ENCODE measurements around the gene ABCC4.

The ABCC4 gene

DNA sequence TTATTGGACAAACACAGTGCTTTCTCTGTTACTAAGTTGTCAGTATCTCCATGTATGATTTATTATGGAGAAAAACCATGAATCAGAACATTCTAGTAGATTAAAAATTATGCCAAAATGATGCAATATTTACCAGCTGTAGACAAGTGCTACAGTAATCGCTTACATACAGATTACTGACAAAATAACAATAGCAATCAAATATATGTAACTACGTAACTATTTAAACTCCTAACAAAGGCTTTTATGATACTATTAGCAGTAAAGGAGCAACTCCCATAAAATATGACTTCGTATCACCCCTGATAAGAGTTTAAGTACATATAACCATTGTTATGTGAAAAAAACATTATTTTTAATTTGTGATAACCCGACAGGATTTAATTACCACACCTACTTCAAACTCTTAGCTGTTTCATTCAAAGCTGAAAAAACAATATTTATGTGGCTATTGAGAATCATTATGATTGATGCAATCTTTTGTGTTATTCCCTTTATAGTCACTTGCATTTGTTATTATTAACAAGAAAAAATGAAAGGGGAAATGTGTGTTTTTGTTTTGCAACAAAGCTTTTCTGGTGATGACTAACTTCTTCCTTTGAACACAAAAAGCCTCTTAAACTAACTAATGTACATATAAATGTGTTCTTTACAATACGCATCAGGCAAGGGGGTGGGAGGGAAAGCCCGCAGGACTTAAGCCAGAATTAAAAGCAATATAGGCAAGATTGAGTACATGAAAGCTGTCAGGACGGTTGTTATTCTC, 147.4 kb downstream of the ABCC4 start:
- ChIA-PET CTCF (interaction anchor here (0.6 to 4.2 kb wide), 11 partner anchors 13 to 533 kb away, joined by 3 to 46 read pairs (median 3); no protein-coding TSS in a partner anchor), POLR2A (no interaction called here)
- H3K27me3 ChIP-seq (replicated peaks in 2 of 5; ENCODE audit: control insufficient read depth in 4 of 5, insufficient read depth in 5 of 5, low read length in 4 of 5), result no peaks in the 10 kb centered on the region
- 83% methylated on average over 1 of the region's 7 CpGs for WGBS (ENCODE audit: insufficient coverage)
- H3K4me1 ChIP-seq (ENCODE audit: control extremely low read depth in 1 of 4, control insufficient read depth in 4 of 4, insufficient read depth in 4 of 4, low read length in 3 of 4), result no peaks in the 10 kb centered on the region
- no peaks in the 10 kb centered on the region for H3K36me3 ChIP-seq (ENCODE audit: control insufficient read depth in 4 of 4, insufficient read depth in 4 of 4, low read length in 3 of 4)
- H3K9me3 ChIP-seq (ENCODE audit: control extremely low read depth in 1 of 5, control insufficient read depth in 4 of 5, insufficient read depth in 2 of 5, low read depth in 1 of 5, low read length in 4 of 5), result no peaks in the 10 kb centered on the region
- H3K4me3 ChIP-seq (ENCODE audit: control insufficient read depth in 1 of 7, extremely low read depth in 1 of 7, insufficient read depth in 4 of 7, low read depth in 2 of 7, low read length in 6 of 7), result no peak overlapping the region
- peak in 1 of 3 donors; percentile 8 for DNase-seq
- H3K27ac ChIP-seq (ENCODE audit: insufficient read depth in 1 of 2, low read depth in 1 of 2, low read length in 2 of 2, poor library complexity in 1 of 2, severe bottlenecking in 2 of 2), result no peak overlapping the region

DNA sequence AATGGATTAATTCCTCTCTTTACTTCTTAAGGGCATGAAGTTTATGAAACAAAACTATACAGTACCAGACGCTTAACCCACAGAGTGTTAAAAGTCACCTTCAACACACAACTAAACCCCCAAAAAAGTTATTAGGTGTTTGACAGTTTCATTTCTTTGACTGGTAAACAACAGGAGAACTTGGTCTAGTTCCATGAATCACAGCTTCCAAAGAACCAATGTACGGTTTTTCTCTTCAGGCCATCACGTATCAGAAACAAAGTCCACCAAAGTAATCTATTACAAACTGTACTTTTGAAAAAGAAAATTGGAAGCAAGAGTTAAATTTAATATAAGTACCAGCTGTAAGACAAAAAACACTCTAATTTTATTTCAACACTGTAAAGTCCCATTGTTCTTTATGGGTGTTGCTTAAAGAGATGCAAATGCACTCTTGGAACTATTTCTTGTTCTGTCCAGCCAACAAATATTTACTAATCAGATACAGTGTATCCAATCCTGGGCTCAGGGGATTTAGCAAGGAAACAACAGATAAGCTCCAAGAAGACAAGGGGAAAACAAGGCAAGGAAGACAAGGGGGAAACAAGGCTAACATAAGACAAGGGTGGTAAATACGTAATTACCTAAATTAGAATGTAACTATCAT, 149.2 kb downstream of the ABCC4 start:
- no peaks in the 10 kb centered on the region for H3K27me3 ChIP-seq (replicated peaks in 2 of 5; ENCODE audit: control insufficient read depth in 4 of 5, insufficient read depth in 5 of 5, low read length in 4 of 5)
- no peaks in the 10 kb centered on the region for H3K9me3 ChIP-seq (ENCODE audit: control extremely low read depth in 1 of 5, control insufficient read depth in 4 of 5, insufficient read depth in 2 of 5, low read depth in 1 of 5, low read length in 4 of 5)
- peaks cover 0 to 4% (median 0%) of the 10 kb centered on the region in 4 experiments for H3K4me1 ChIP-seq (ENCODE audit: control extremely low read depth in 1 of 4, control insufficient read depth in 4 of 4, insufficient read depth in 4 of 4, low read length in 3 of 4)
- no peak overlapping the region for H3K4me3 ChIP-seq (ENCODE audit: control insufficient read depth in 1 of 7, extremely low read depth in 1 of 7, insufficient read depth in 4 of 7, low read depth in 2 of 7, low read length in 6 of 7)
- H3K27ac ChIP-seq (ENCODE audit: insufficient read depth in 1 of 2, low read depth in 1 of 2, low read length in 2 of 2, poor library complexity in 1 of 2, severe bottlenecking in 2 of 2), result no peak overlapping the region
- no peaks in the 10 kb centered on the region for H3K36me3 ChIP-seq (ENCODE audit: control insufficient read depth in 4 of 4, insufficient read depth in 4 of 4, low read length in 3 of 4)
- ChIA-PET CTCF (interaction anchor here (1.1 to 2.5 kb wide), 4 partner anchors 13 to 531 kb away, joined by 3 to 8 read pairs (median 4); no protein-coding TSS in a partner anchor), POLR2A (no interaction called here)
- no peak for DNase-seq
- WGBS (ENCODE audit: insufficient coverage), result no CpG with 5 or more reads among the region's 4 CpGs

DNA sequence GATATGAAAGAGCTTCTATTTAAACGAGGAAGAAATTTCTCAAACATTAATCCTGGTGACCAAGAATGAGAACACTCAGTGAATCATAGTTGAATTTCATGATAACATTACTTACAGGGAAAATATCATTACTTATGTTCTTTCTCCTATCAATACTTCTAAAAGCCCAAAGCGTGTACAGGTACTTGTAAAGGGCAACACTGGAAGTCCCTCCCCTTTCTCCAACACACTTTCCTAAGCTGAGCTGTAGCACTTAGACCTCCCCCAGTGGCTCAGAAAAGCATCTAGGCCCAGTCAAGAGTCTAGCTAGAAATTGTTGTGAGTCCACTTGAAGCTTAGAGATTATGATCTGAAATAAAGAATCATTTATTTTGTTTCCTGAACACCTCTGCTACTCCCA, 150.7 kb downstream of the ABCC4 start:
- H3K9me3 ChIP-seq (ENCODE audit: control extremely low read depth in 1 of 5, control insufficient read depth in 4 of 5, insufficient read depth in 2 of 5, low read depth in 1 of 5, low read length in 4 of 5), result peaks cover 0 to 1% (median 0%) of the 10 kb centered on the region in 5 experiments
- POLR2A ChIA-PET, result no interaction called here
- H3K27ac ChIP-seq (ENCODE audit: insufficient read depth in 1 of 2, low read depth in 1 of 2, low read length in 2 of 2, poor library complexity in 1 of 2, severe bottlenecking in 2 of 2), result no peak overlapping the region
- DNase-seq, result no peak
- H3K4me3 ChIP-seq (ENCODE audit: control insufficient read depth in 1 of 7, extremely low read depth in 1 of 7, insufficient read depth in 4 of 7, low read depth in 2 of 7, low read length in 6 of 7), result no peak overlapping the region
- CTCF ChIA-PET, result interaction anchor here (1.6 to 2.0 kb wide), 2 partner anchors 9 to 434 kb away, joined by 3 to 8 read pairs; no protein-coding TSS in a partner anchor
- H3K4me1 ChIP-seq (ENCODE audit: control extremely low read depth in 1 of 4, control insufficient read depth in 4 of 4, insufficient read depth in 4 of 4, low read length in 3 of 4), result peaks cover 0 to 7% (median 0%) of the 10 kb centered on the region in 4 experiments
- H3K36me3 ChIP-seq (ENCODE audit: control insufficient read depth in 4 of 4, insufficient read depth in 4 of 4, low read length in 3 of 4), result no peaks in the 10 kb centered on the region
- no CpG with 5 or more reads among the region's 2 CpGs for WGBS (ENCODE audit: insufficient coverage)
- H3K27me3 ChIP-seq (replicated peaks in 2 of 5; ENCODE audit: control insufficient read depth in 4 of 5, insufficient read depth in 5 of 5, low read length in 4 of 5), result no peaks in the 10 kb centered on the region

DNA sequence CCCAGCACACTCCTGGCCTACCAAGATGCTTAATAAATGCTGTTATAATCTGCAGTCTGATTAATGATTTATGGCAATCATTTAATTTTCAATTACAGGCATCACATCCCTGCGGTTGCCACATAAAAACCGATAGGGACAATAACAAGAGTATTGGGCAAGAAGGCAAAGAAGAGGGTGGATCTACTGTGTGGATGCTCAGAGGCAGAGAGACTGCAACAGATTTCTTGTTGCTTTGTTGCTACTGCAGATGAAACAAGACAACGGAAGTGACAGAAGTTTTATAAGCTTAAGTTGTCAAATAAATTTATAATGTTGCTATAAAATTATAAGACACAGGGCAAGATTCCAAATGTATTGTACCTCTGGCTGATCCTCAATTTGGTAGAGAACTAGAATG, 154.8 kb downstream of the ABCC4 start:
- WGBS (ENCODE audit: insufficient coverage), result 90% methylated on average over 2 of the region's 3 CpGs
- Histone ChIP-seq H3K9me3 (ENCODE audit: control extremely low read depth in 1 of 5, control insufficient read depth in 4 of 5, insufficient read depth in 2 of 5, low read depth in 1 of 5, low read length in 4 of 5) (peaks cover 0 to 7% (median 0%) of the 10 kb centered on the region in 5 experiments), H3K27ac (ENCODE audit: insufficient read depth in 1 of 2, low read depth in 1 of 2, low read length in 2 of 2, poor library complexity in 1 of 2, severe bottlenecking in 2 of 2) (no peak overlapping the region), H3K36me3 (ENCODE audit: control insufficient read depth in 4 of 4, insufficient read depth in 4 of 4, low read length in 3 of 4) (peaks cover 0 to 8% (median 4%) of the 10 kb centered on the region in 4 experiments), H3K27me3 (replicated peaks in 2 of 5; ENCODE audit: control insufficient read depth in 4 of 5, insufficient read depth in 5 of 5, low read length in 4 of 5) (no peaks in the 10 kb centered on the region), H3K4me3 (ENCODE audit: control insufficient read depth in 1 of 7, extremely low read depth in 1 of 7, insufficient read depth in 4 of 7, low read depth in 2 of 7, low read length in 6 of 7) (no peak overlapping the region), H3K4me1 (ENCODE audit: control extremely low read depth in 1 of 4, control insufficient read depth in 4 of 4, insufficient read depth in 4 of 4, low read length in 3 of 4) (peaks cover 0 to 7% (median 0%) of the 10 kb centered on the region in 4 experiments)
- CTCF ChIA-PET, result interaction anchor here (2.6 kb wide), 1 partner anchor 10 kb away, joined by 11 read pairs; no protein-coding TSS in a partner anchor
- no peak for DNase-seq
- POLR2A ChIA-PET, result no interaction called here

DNA sequence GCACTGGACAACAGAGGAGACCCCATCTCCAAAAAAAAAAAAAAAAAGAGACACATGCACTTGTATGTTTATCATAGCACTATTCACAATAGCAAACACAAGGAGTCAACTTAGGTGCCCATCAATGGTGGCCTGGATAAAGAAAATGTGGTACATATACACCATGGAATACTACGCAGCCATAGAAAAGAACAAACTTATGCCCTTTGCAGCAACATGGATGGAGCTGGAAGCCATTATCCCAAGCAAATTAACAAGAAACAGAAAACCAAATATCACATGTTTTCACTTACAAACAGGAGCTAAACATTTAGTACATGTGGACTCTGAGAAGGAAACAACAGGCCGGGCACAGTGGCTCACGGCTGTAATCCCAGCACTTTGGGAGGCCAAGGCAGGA, 155.7 kb downstream of the ABCC4 start:
- ChIA-PET POLR2A (no interaction called here), CTCF (interaction anchor here (2.6 kb wide), 1 partner anchor 11 kb away, joined by 11 read pairs; no protein-coding TSS in a partner anchor)
- DNase-seq, result no peak
- Histone ChIP-seq H3K27me3 (replicated peaks in 2 of 5; ENCODE audit: control insufficient read depth in 4 of 5, insufficient read depth in 5 of 5, low read length in 4 of 5) (no peaks in the 10 kb centered on the region), H3K27ac (ENCODE audit: insufficient read depth in 1 of 2, low read depth in 1 of 2, low read length in 2 of 2, poor library complexity in 1 of 2, severe bottlenecking in 2 of 2) (no peak overlapping the region), H3K4me3 (ENCODE audit: control insufficient read depth in 1 of 7, extremely low read depth in 1 of 7, insufficient read depth in 4 of 7, low read depth in 2 of 7, low read length in 6 of 7) (no peak overlapping the region), H3K36me3 (ENCODE audit: control insufficient read depth in 4 of 4, insufficient read depth in 4 of 4, low read length in 3 of 4) (peaks cover 0 to 8% (median 4%) of the 10 kb centered on the region in 4 experiments), H3K4me1 (ENCODE audit: control extremely low read depth in 1 of 4, control insufficient read depth in 4 of 4, insufficient read depth in 4 of 4, low read length in 3 of 4) (peaks cover 0 to 7% (median 0%) of the 10 kb centered on the region in 4 experiments), H3K9me3 (ENCODE audit: control extremely low read depth in 1 of 5, control insufficient read depth in 4 of 5, insufficient read depth in 2 of 5, low read depth in 1 of 5, low read length in 4 of 5) (peaks cover 0 to 7% (median 0%) of the 10 kb centered on the region in 5 experiments)
- WGBS (ENCODE audit: insufficient coverage), result 100% methylated on average over 3 of the region's 3 CpGs

DNA sequence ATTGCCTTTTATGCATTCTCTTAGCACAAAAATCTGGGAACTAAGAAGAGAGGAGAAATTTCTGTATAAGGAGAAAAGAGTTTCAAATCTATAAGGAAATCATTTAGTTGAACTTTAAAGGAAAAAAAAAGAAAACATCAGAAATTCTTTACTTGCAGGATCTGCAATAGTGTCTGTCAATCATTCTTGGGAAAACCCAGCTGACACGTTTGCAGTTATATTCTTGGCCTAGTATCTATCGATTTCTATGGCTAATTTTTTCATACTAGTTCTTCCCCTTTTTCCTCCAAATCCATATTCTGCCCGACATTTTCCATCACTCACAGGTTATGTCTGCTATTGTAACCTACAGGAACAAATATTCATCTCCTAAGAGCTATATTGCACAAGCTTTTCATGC, 160.7 kb downstream of the ABCC4 start:
- WGBS (ENCODE audit: insufficient coverage), result 95% methylated on average over 3 of the region's 3 CpGs
- CTCF ChIA-PET, result interaction anchor here (1.2 to 1.6 kb wide), 2 partner anchors 9 to 15 kb away, joined by 3 to 8 read pairs; no protein-coding TSS in a partner anchor
- POLR2A ChIA-PET, result no interaction called here
- Histone ChIP-seq H3K4me1 (ENCODE audit: control extremely low read depth in 1 of 4, control insufficient read depth in 4 of 4, insufficient read depth in 4 of 4, low read length in 3 of 4) (peaks cover 0 to 10% (median 7%) of the 10 kb centered on the region in 4 experiments), H3K36me3 (ENCODE audit: control insufficient read depth in 4 of 4, insufficient read depth in 4 of 4, low read length in 3 of 4) (peaks cover 2 to 15% (median 7%) of the 10 kb centered on the region in 4 experiments), H3K4me3 (ENCODE audit: control insufficient read depth in 1 of 7, extremely low read depth in 1 of 7, insufficient read depth in 4 of 7, low read depth in 2 of 7, low read length in 6 of 7) (no peak overlapping the region), H3K27me3 (replicated peaks in 2 of 5; ENCODE audit: control insufficient read depth in 4 of 5, insufficient read depth in 5 of 5, low read length in 4 of 5) (no peaks in the 10 kb centered on the region), H3K27ac (ENCODE audit: insufficient read depth in 1 of 2, low read depth in 1 of 2, low read length in 2 of 2, poor library complexity in 1 of 2, severe bottlenecking in 2 of 2) (no peak overlapping the region), H3K9me3 (ENCODE audit: control extremely low read depth in 1 of 5, control insufficient read depth in 4 of 5, insufficient read depth in 2 of 5, low read depth in 1 of 5, low read length in 4 of 5) (peaks cover 0 to 5% (median 0%) of the 10 kb centered on the region in 5 experiments)
- DNase-seq, result no peak
